Stimulated activated CD4-positive, alpha-beta T cell treated with anti-CD3 and anti-CD28 coated beads, Interleukin-4, amount 100 ng/mL, for 48 hours (primary cell): ENCODE data around the gene LTB4R2.
"Not testable (repeated sequence)": the region's sequence is repeated elsewhere in the genome, so short reads cannot be mapped to it uniquely, and the experiment has no call there.

Experiments used
- DNase-seq, 2 donors: peaks; one replicate each; pipeline ENCODE4 v3.0.0-alpha.2; 2020; ENCODE audit warnings: low read depth in 2 of 2

LTB4R2 gene

GRCh38 chr14:24317141-24317928, 7.4 kb downstream of the LTB4R2 start:
- no peak for DNase-seq

- DNase-seq, result no peak
Measured at GRCh38 chr14:24321212-24321975, 11.5 kb downstream of the LTB4R2 start.

- no peak for DNase-seq
Measured at GRCh38 chr14:24322672-24323071, 12.7 kb downstream of the LTB4R2 start.

- no peak for DNase-seq
Measured at GRCh38 chr14:24323341-24323740, 13.4 kb downstream of the LTB4R2 start.

- no peak for DNase-seq
Measured at GRCh38 chr14:24324024-24324423, 14.1 kb downstream of the LTB4R2 start.

GRCh38 chr14:24325041-24325530, 15.1 kb downstream of the LTB4R2 start:
- DNase-seq, result no peak

- no peak for DNase-seq
Measured at GRCh38 chr14:24325963-24326362, 16.0 kb downstream of the LTB4R2 start.

GRCh38 chr14:24327303-24327702, 17.4 kb downstream of the LTB4R2 start:
- DNase-seq, result no peak

GRCh38 chr14:24327914-24328313, 18.0 kb downstream of the LTB4R2 start:
- not testable (repeated sequence) for DNase-seq

- no peak for DNase-seq
Measured at GRCh38 chr14:24329073-24329663, 19.2 kb downstream of the LTB4R2 start.

GRCh38 chr14:24329736-24330135, 19.8 kb downstream of the LTB4R2 start:
- peak in 1 of 2 donors; percentile 47 for DNase-seq

- DNase-seq, result no peak
Measured at GRCh38 chr14:24330973-24331674, 21.2 kb downstream of the LTB4R2 start.

GRCh38 chr14:24331731-24332267, 21.9 kb downstream of the LTB4R2 start:
- no peak for DNase-seq

- DNase-seq, result peak; percentile 70 to 80
Measured at GRCh38 chr14:24332268-24332993, 22.5 kb downstream of the LTB4R2 start.

GRCh38 chr14:24334431-24335291, 24.7 kb downstream of the LTB4R2 start, which contains the start of gene ADCY4:
Gene ADCY4, minus strand, starts transcription at chr14:24335071. Its CDS starts 419 bp downstream, at chr14:24334652.
- no peak for DNase-seq

GRCh38 chr14:24335461-24336171, 25.7 kb downstream of the LTB4R2 start:
- DNase-seq, result no peak

GRCh38 chr14:24337144-24337823, 27.3 kb downstream of the LTB4R2 start:
- no peak for DNase-seq

- DNase-seq, result no peak
Measured at GRCh38 chr14:24337824-24338175, 27.9 kb downstream of the LTB4R2 start.

GRCh38 chr14:24338843-24339242, 28.9 kb downstream of the LTB4R2 start:
- DNase-seq, result no peak
